Astrocyte of the hippocampus (primary cell): ENCODE results near the gene STK39.

Experiments
- DNase-seq: peaks from one replicate; pipeline ENCODE4 v3.0.0; 2011; ENCODE audit warnings: low read depth, low spot score

STK39 gene

DNA sequence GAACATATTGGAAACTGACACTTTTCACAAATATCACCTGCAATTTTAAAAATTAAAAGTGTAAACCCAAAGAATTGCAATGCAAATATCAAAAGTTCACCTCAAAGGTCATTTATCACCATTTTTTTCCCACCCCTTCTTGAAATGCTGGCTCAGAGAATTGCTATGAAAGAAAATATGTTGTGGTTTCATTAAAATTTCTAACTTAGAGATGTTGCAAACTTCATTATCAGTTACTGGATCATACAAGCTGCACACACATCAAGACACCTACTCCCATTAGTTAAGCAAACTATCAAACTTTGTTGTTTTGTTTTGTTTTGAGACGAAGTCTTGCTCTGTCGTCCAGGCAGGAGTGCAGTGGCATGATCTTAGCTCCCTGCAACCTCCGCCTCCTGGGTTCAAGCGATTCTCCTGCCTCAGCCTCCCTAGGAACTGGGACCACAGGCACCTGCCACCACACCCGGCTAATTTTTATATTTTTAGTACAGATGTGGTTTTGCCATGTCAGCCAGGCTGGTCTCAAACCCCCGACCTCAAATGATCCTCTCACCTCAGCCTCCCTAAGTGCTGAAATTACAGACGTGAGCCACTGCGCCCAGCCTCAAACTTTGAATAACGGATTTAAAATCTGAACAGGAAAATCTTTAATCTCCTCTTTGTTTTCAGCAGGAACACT lies 37.0 kb downstream of the STK39 start:
- DNase-seq = no peak

DNA sequence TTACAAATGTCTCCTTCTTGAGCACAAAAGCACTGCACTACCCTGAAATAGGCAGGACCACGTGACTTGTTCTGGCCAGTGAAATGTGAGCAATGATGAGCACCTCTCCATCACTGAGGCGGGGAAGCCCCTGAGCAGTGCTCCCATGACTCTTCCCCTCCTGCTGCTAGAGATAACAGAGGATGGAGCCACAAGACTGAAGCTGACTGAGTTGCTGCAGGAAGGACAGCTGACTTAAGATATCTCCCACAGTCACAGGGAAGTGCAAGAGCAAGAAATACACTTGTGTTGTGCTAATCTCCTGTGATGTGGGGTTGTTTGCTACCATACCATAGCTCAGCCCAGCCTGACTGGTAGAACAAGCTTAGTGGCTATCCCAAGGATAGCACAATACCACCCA lies 38.7 kb downstream of the STK39 start:
- DNase-seq = no peak

DNA sequence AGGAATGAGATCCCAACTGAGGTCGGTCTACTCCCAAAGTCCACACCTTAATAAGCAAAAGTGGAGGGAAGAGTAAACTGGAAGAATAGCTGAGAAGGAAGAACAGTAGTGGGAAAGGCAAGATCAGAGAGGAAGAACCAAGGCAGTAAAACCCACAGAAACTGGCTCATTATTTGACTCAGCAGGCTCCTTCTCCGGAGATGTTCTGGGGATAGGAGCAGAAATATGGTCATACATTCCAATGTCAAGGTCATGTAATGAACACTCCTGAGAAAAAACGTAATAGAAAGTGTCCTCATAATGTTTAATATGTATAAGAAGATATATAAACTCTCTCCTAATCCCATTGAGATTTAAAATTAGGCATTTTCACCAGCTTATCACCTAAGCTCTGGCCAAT lies 39.5 kb downstream of the STK39 start:
- no peak for DNase-seq

DNA sequence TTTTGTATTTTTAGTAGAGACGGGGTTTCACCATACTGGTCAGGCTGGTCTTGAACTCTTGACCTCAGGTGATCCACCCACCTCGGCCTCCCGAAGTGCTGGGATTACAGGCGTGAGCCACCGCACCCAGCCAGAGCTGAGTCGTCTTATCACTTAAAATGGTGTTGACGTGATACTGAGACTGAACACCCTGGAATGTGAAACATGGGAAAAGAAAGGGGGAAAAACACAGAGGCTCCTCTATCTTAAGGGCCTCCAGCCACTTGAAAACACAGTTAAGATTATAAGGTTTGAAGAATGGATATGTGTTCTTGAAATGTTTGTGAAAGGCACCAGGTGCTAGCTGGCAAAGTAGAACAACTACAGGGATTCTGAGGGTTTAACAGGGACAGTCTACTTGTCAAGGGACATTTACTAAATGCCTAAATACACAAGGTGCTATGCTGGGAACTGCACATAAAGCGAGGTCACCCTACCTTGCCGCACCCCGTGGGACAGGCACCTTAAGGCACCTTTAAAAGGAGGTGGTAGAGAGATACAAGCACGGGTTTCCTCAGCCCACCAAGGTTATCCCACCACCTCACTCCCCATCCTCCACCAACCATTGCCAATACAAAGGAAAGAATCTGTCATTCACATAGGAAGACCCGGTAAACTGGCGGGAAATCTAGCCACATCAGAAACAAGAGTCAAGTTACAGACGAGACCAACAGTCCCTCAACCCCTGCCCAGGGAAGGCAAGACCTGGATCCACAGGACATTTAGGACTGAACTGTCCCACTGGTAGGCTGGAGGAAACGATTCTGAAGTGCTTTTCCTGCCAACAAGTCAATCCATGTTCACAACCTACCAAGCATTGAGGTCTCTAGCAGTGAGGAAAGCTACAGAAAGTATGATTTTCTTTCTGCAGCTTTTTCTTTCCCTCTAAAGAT lies 43.4 kb downstream of the STK39 start:
- DNase-seq = no peak

DNA sequence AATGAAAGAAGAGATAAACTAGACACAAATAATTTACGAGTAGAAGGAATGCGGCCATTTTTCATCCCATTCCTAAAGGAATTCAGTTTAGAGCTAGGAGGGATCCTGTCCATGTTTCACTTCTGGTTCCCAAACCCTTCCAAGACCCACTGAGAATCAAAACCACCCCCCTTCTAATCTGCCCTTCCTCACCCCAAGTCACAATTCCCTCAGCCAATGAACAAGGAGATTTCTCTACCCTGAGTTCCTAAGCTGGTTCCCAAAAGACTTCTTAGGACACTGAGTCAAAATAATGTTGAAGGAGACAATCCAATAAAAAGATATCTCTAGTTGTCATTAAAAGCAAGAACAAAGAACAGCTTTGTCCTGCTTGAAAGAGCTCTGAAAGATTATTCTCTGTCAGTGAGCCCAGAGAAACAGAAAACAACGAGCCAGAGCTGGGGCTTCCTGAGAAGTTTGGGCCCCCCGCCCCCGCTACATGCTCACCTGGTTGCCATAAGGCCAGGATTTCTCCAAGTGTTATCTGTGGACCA lies 45.7 kb downstream of the STK39 start:
- DNase-seq = no peak

DNA sequence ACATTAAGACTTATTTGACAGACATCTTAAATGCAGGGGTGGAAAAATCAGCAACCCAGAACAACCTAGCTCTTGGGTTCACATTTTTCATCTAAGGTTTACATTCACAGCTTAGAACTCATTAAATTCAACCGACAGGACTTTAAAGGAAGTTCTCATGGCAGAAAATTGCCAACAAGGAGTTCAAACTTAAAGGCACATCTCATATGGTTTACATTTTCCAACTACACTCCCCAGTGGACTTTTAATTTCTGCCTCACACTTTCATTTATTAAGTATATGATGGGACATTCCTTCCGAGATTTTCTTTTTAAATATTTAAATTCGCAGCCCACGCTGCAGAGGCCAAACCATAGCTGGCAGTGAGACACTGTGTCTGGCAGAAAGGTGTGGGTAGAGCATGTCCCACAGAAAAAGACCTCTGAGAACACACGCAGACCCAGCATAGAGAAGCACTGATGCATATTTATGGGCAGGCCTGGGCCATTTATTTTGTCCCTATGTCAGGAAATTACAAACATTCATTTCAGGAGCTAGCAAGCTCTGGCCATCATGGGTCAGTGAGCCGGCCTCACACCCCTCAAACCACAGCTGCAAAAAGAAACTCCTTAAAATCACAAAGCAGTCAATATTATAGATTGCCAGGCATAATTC lies 46.3 kb downstream of the STK39 start:
- DNase-seq = peak; percentile 42

DNA sequence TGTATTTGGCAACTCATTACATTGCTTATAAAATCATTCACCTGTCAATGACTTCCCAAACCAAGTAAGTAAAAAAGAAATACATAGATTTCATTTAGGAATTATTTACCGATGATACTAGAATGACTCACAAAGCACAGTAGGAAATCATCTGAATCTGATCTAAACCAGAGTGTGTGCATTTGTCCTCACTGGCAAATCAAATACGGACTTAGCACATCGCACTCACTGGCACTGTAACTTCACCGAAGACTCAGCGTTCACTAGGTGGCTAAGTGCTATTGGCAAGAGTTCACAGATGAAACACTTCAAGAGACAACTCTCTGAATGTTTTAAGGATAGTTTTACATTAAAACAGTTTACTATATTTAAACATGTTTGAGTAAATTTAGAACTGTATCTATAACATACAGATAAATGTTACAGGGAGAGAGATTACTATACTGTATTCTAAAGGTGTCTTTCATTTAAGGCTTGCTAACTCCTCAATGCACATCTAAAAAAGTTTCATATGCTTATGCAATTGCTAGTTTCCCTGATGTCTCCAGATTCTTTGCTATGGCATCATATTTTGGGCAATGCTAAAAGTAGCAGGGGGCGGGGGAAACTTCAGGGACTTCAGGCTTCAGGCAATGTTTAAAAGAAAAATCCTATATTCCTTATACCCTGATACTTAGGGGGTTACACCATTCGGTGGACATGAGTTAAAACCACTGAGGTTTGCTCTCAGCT lies 48.8 kb downstream of the STK39 start:
- no peak for DNase-seq

DNA sequence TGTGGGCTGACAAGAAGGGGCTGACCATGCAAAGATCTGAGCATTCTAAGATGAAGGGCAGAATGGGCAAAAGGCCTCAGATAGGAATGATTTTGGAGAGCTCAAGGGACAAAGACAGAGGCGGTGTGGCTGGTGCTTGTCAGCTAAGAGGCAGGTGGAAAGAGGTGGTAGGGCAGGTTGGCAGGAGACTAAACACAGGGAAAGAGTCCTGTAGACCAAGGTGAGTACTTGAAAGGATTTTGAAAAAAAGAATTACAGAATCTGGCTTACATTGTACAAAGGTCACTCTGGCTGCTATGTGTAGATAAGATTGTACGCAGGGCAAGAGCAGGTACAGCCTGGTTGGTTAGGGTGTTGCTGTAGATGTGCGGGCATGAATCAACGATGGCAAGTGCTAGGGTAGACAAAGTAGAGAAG lies 50.6 kb downstream of the STK39 start:
- no peak for DNase-seq

DNA sequence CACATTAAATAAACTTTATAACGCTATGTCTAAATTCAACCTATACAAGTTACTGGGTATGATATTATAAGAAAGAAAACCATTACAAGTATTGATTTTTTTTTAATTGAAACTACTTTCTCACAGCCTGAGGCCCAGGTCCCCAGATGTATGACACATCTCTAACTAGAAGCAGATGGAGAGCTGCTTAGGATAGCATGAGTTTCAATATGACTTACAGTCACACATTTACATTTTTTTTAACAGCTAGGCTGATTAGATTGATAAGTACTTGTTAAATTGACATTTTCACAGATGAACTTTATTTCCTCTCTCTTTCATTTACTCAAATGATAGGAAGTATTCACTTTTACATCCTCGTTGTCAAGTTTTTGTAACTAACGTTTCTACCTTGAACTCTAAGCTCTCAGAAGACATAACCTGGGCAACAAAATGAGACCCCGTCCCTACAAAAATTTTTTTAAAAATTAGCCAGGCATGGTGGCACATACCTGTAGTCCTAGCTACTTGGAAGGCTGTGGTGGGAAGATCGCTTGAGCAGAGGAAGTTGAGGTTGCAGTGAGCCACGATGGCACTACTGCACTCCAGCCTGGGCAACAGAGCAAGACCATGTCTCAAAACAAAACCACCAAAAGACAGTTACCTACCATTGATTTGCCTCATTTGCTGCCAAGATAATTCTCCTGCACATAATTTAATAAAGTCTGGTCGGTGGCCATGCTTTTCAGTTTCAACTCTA lies 52.4 kb downstream of the STK39 start:
- DNase-seq = no peak

DNA sequence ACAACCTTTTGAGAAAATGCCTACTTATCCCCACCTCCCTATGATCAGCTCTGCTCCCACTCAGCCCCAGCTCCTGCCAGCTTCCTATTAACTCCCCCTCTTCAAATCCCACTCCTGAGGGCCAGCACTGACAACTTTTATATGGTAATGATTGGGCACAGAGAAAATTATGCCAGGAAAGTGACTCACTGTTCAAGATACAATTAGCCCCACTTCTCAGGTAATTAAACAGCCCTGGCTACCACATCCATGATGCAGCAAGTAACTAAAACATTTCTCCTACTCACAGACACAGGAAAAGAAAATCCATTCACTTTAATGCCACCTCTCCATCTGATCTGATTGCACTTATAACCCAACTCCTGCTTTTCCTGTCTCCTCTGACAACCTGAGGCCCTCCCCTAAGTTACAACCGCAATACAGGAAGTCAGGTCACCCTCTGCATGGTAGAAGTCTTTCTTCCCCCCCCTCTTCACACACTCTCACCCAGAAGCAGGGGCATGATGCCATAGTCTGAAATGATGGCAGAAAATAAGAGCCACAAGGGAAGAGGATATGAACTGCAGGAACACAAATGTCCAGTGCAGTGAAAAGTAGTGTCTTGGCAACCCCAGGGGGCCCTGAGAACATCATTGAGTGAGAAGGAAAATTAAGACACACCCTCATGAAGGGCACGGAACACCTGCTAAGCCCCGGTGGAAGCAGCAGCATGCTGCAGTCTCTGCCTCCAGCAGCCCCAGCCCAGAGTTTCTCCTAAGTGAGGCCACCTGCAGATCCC lies 54.4 kb downstream of the STK39 start:
- DNase-seq = peak; percentile 61

DNA sequence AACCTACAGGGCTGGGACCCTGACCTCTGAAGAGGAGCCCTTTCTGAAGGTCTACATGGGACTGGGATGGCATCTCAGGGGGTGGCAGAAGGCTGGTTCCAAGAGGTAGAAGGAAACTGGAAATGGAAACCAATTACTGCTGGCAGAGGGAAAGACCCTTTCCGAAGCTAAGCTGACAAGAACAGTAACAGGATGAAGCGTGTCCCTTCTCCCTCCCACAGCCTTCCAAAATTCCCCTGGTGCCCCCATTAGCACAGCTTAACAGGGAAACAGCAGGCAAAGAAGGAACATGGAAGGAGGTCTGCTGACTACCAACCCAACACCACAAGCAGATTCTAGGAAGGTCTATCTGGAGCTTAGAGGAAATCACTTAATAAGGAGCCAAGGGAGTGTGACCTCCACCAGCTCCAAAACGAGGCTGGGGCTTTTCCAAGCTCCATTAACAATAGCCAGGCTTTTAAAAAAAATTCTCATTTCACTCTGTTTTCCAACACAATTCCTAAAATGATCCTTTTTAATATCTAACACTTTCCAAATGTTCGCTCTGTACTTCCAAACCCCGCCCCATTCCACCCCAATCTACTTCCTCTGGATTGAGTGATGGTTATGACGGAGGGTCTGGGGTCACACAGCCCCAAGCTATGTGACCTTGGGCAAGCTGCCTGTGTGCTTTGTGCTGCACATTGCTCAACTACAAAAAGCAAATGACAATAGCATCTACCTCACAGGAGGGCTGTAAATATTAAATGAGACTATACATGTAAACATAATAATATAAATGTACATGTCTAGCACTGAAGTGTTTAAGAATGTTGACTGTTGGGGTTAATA lies 55.2 kb downstream of the STK39 start:
- DNase-seq = no peak

DNA sequence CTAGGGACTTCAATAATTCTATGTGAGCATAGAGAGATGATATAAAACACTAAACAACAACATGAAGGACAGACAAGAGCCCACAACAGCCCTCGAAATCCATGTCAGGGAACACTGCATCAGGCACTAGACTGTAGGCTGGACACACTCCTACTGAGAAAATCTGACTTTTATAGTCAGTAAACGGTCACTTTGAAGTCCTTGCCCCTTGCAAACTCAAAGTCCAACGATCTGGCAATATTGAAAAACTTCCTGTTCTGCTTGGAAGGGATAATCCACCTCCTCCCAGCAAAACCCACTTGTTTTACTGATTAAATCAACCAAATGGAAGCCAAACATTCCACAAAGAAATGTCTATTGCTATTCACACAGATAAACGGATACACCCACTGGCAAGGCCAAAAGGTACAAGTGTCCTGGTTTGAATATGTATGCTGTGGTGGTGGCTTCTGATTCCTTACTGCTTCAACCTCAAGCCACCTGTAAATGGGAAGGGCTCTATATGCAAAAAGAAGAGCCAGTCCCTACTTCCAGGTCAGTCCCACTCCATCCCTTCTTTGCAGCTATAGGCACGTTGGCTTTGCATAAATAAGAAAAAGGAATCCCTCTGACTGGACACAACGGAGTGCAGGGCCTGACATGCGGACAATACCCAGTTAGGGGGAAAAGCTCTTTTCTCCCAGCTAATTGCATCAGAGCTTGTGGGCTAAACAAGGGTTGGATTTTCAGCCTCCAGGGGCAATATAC lies 56.6 kb downstream of the STK39 start:
- DNase-seq = no peak

DNA sequence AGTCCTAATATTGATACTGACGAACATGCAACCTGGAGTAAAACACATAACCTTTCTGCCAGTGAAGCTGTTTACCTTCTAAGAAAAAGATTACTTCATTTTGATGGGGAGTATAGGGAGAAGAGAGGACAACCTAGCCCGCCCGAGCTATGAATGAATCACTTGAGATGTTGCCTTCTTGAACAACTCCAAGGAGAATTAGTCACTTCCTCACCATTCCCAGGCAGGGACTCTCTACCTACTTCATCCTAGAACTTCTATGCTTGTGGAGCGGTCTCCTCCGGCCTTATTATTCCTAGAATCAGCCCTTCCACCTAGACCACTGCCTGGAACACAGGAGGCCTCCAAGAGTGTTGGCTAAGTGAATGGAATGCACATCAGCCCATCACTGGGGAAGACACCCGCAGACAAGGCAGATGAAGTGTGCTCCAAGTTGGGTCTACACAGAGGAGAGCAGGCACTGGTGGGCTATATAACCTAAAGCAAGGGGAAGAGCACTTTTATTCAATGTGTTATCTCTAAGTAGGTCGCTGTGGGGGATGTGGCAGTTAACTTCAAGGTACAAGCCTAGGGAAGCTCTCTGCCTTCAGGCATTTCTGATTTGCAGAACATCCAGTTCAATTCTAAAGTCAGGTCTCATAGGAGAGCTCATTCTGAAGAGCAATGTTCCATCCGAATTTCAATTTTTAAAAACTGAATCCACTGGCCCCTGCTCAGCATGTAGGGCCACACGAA lies 57.4 kb downstream of the STK39 start:
- no peak for DNase-seq

DNA sequence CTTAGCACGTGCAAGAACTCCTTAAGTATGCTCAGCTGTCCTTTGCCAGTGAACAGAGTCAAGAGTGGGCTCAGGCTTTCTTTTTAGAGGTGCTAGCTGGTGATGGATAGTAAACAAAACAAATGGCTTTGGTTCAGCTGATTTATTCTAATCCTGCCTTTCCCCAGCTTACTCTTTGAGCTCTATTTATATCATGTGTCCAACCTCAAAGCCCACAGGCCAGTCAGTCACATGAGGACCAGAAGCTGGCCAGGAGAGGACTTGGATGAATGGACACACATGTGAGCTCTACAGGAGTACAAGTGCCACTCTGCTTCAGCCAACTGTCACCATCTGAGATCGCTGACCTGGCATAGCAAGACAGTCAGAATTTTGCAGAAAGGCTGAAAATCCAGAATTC lies 59.4 kb downstream of the STK39 start:
- DNase-seq = no peak

DNA sequence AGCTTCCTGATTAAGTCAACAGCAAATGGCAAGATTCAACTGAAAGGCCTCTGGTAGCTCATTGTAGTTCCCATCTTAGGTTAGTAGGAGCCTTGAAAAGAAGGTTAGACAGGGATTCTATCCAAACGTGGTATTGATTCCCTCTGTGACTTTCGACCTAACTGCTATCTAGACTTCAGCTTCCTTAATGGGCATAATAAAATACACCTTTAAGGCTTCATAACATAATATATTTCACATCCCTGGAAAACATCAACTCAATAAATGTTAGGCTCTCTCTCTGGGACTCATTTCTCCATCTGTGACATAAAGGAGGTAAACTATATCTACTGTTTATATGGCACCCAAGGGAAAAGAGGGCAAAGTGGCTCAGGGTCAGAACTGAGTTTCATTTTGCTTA lies 60.9 kb downstream of the STK39 start:
- DNase-seq = no peak

DNA sequence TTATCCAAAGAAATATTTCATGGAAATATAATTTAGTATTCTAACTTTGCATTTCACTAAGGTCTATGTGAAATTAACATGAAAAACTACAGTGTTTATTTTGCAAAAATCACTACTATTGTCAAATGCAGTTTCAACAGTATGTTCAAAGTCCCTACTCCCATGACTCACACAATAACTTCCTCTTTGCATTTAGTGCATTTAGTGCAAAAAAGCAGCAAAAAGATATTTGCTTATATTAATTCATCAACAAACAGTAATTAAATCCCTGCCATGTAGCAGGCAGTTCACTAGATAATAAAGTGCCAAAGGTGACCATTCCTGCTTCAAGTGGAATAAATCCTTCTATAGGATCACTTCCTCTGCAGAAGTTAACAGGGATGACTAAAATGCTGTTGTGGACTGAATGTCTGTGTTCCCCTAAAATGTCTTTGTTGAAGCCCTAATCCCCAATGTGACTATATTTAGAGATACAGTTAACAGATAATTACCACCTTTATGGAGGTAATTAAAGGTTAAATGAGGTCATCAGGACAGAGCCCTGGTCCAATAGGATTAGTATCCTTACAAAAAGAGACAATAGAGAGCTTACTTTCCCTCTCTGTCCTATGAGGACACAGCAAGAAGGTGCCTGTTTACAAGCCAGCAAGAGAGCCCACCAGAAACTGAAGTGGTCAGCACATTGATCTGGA lies 61.7 kb downstream of the STK39 start:
- no peak for DNase-seq
